NAMALWA (cell line): ENCODE results near the gene NNAT.
A peak's percentile ranks its signal among the peaks of the same experiment; 100 is the strongest.

Experiments used
- DNase-seq: peaks from one replicate; pipeline ENCODE4 v3.0.0-alpha.2; 2015; ENCODE audit warnings: low spot score

The NNAT gene

DNA sequence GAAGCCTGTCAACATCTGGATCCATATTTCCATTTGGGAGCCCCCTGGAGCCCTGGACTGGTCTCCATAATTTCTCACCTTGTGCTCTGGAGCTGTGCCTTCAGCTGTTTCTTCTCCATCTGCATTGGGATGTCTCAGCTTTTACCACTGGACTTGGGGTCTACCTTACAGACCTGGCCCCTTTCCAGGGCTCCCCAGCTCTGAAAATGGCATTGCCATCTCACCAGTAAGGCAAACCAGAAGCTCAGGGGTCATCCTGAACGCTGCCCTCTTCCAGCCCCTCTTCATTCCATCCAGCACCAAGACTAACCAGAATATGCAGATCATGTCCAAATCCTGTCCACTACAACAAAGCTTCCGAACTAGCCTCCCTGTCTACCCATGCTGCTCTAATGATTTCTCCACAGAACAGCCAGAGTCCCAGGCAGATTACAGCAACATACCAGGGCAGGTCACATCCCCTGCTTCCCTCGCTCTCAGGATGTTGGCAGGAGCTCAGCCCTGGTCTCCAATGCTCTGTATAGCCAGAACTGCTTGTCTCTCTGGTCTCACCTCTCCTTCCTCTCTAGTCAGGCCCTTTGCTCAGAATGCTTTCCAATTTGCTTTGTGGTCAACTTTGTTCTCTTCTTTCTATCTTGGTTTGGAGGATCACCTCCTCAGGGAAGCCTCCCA is 17.7 kb upstream of the NNAT start:
- DNase-seq: no peak

DNA sequence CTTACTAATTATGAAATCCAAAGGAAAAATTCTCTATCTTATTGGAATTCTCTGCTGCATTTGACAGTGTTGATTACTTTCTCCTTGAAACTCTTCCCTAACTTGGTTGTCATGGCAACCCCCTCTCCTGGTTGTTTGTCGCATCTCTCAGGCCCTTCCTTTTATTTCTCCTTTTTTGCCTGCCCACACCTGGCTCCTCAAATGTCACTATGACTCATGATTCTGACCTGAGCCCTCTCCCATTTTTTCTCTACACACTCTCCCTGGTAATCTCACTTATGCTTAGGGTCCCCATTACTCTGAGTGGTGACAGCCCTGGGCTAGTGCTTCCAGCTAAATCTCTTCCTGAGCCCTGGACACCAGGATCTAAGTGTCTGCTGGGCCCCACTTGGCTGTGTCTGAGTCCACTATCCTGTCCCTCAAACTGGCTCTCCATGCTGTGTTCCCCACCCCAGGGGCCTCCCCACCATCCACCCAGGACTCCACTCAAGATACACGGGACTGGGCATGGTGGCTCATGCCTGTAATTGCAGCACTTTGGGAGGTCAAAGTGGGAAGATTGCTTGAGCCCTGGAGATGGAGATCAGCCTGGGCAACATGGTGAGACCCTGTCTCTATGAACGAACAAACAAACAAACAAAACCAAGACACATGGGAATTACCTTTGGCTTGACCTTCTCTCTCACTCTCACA is 16.5 kb upstream of the NNAT start:
- DNase-seq: no peak

DNA sequence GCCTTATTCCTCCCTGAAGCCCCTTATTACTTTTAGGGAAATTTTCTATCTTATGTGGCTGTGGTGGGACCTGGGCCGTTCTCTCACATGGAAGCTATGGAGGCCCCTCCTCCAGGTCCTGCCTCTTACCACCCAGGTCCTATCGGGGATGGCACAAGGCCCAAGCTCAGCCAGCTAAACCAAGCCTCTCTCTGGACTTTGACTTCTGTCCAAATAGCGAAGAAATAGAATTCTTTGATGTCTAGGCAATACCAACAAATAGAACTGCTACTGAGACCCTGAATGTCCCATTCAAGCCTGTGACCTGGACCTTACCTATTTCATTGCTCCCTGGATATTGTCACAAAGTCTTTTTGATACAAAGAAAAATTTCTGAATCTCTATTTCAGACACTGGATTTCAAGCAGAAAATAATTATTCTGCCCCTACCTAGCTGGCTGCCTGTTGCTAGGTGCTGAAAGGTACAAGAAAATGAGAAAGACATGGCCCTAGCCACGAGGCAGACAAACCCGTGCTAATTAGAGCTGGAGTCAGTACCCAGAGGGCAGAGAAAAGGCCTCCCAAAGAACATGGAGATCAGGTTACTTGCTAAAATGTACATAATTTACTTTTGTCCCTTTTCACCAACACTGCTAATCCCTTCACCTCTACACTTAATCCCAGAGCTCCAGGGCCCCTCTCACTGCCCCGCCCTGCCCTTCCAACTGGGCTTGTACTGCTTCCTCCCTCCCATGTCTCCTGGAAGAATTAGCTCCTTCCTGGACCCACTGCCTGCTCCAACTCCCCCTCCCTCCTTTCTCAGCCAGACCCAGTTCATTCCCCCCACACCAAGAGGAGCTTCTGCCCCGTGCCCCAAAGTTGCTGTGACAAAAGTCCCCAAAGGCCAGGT is 15.5 kb upstream of the NNAT start:
- no peak for DNase-seq

DNA sequence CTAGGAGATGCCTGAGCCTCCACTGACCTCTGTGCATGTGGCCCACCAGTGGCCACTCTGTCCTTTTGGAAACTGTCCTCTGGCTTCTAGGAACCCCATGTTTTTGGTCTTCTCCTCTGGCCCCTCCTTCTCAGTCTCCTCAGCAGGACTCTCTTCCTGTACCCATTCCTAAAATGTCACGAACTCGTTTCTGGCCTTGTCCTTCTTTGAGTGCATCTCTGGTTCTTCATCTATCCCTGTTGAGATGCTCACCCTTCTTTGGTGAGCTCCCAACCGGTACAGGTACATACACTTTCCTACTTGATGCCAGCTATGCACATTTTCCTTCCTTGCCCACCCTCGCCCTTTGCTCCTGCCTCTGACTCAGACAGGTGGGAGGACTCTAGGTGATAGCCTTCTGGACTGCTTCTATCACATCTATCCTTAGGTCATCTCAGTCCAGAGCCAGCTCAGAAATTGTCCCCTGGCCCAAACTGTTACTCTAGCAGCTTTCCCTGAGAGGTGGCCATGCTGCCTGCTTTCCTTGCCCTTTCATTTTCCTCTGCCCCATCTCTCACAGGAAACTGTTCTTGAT is 14.8 kb upstream of the NNAT start:
- no peak for DNase-seq

DNA sequence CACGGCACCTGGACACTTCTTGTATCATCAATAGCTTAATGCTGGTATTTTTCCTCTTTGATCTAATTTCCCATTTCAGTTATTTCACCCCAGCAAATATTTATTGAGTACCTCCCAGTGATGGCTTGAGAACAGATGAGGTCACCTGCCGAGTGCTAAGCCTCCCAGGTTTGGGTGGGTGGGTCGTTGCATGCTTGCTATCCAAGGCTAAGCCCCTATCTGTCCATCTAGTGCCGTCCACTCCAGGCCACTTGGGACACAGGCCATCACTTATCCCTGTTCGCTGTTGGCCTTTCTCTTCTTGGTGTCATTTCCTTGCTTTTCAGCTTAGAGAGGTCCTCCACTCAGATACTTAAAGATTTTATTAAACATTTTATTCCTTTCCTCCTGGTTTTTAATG is 10.8 kb upstream of the NNAT start:
- DNase-seq: no peak

DNA sequence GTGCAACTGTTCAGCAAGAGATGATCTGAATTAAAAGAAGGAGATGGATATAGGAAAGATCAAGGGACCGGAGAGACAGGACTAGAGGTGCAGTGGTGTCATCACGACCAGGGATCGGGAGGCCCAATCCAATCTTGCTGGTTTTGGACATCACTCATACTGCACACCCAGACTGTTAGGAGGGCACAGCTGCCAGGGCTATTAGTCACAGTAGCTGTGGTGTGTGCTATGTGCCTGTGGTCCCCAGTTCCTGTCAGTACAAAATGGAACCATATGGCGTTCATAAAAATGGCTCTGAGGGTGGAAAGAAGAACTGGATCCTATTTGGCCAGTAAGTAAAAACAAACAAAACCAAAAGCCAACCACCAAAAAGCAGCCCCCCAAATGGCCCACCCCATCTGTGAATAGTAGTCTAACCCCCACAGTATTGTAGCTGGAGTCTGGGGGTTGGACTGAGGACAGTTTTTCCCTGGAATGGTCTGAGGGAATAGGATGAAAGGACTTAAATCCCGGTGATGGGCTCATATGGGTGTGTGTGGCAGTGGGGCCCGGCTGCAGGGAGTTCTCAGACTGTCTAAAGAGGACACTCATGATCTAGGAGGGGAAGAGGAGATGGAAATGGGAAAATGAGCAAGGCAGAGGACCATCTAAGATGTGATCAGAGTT is 9.3 kb upstream of the NNAT start:
- DNase-seq: no peak

DNA sequence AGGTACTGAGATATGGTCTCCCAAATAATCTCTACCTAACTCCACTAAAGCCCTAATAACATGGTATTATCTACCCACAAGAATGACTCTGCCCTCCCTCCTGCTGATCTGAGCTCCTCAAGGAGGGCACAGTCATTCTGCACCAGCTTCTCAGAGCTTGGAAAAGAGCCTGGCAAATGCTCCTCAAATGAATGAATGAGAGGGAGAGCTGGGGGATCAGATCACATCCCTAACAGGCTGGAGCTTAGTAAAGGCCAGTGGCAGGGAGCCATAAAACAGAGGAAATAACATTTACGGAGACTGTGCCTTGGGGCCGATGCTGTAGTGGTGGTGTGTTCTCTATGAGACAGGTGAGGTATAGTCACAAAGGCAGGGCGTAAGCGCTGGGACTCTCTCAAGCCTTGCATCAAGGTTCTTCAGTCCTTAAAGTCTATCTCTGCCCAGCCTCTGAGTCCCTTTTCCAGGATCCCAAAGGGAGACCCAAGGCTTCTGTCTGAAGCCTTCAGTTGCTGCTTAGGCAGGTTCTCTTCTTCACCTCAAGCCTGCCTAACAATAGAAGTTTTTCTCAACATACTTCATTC is 7.2 kb upstream of the NNAT start:
- DNase-seq: no peak

DNA sequence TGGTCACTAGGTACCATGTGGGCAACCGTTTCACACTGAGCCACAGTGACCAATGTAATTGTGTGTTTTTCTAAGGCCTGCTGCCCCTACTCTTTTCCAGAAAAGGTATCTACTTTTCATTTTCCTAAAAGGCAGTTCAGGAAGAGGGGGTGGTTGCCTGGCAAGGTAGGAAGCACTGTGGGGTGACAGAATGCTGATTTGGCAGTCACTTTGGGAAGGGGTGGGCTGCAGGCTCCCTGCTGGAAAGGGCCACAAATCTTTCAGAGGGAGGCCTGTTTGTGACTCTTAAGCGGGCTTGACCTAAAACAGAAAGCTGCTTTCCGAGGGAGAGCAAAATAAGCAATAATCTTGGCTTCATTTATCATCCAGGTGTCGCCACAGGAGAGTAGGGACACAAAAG is 5.2 kb upstream of the NNAT start:
- DNase-seq: no peak

DNA sequence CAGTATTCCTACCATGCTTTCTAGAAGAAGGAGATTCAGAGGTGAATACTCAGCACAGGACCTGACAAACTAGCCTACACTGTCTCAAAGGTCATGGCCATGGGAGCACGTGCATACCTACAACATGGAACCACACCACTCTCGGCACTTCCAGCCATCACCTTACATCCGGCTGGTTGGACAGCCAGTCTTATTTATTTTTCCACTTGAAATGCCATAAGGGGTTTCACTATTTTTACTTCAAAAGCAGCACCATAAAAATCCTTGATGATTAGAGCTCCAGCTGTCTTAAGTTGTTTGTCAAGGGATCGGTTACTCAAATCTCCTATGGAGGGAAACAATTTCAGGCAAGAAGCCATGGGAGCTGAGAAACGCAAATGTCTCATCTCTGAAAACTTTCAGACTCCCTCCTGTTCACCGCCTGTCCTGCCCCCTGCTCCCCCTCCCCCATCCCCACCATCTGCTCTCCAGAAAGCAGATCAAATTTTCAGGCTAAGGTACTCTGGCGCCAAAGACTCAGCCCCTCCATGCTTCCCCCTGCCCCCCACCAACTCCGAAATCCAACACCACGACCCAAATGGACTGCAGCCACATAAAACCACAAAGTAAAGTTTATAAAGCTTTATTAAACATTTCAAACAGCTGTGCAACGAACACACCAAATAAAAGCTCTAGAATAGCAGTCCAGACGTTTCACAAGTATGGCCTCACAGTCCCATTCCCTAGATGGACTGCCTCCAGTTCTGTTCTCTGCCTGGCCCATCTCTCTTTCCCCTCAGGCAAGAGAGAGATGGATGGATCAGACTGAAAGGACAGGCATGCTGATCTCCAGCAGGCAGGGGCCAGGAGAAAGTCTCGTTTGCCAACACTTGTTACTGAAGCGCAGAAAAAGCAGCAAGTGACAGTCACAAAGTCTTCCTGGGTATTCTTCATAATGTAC is 4.0 kb upstream of the NNAT start:
- no peak for DNase-seq

DNA sequence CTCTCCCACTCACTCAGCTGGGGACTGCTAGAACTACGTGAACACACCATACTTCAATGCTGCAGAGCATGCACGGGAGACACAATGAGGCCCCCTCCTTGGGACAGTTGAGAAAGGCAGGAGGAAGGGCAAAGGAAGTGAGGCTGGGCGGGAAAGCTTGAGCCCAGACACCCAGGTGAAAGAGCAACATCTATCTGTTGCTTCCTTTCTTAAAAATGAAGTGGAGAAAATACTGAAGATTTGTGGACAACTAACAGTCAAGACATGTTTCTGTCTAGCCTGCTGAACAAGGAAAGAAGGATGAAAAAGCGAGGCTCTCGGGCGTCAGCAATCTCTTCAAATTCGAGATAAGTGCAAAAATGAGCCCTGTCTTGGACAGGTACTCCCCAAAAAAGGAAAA is 3.0 kb upstream of the NNAT start:
- DNase-seq: no peak

DNA sequence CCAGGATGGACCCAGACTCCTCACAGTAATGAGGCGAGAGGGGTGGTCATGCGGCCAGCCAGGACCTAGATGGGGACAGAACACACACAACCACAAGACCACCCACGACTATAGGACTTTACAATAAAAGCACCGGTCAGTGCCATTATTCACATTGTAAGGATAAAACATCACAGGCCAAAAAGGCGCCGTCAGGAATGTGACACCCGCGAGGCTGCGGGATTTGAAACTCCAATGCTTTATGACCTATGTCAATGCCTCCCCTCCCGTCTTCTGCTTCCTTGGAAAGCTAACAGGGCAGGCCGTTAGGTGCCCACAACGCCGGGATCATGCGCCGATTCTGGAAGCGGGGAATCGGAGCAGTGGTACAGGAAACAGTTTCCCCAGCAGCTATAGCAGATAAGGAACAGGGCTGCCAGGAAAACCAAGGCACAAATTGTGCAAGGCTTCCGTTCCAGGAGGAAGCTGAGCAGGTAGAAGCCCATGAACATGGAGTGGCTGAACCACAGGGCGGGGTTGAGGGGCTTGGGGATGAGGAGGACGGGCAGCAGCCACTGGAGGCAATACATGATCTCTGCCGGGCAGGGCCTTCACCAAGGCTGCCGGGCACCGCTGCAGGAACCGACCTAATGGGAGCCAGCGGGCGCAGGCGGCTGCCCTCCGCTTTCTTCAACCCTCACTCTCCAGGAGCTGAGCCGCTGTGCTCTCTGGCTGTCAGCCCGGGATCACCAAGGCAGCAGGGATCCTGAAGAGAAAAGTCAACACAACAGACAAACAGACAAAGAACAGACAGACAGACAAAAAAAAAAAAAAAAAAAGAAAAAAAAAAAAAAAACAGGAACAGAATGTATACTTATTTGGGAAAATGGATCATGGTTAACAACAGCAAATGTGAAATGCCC is 2.2 kb upstream of the NNAT start:
- DNase-seq: no peak

DNA sequence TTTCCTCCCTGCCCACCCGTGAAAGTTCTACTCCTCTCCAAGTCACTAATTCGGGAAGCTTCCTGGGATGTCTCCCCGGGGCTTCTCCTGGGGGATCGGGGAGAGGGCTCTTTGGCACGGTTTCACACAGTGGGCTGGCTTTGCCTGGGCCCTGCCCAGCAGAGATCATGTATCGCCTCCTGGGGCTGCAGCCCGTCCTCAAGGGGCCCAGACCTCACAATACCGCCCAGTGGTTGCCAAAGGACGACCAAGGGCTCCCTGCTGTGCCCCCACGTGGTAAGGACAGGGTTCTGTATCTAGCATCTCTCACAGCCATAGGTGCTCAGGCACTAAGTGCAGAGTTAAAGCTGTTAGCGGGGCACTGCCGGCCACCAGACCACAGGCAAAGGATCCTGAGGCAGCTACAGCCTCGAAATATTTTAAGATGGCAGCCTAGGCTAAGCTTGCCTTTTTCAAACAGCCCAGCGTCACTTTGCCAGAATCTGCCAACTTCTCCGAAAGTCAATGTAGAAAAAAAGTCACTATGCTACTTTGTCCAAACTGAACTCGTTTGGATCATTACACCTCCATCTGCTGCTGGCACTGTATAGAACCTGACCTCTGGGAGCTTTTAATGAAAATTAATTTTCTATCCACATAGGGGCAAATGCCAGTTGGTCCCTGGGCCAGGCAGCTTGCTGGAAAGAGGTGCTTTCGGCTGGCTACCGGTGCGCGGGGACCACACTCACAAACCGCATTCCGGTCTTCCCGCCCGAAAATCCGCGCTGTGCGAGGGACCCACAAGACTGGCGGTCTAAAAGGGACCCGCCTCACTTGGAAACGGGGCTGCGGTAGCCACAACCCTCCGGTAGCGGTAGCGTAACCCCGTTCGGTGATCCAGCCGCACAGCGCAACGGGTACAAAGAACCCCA is 1.3 kb upstream of the NNAT start:
- peak; percentile 28 for DNase-seq

DNA sequence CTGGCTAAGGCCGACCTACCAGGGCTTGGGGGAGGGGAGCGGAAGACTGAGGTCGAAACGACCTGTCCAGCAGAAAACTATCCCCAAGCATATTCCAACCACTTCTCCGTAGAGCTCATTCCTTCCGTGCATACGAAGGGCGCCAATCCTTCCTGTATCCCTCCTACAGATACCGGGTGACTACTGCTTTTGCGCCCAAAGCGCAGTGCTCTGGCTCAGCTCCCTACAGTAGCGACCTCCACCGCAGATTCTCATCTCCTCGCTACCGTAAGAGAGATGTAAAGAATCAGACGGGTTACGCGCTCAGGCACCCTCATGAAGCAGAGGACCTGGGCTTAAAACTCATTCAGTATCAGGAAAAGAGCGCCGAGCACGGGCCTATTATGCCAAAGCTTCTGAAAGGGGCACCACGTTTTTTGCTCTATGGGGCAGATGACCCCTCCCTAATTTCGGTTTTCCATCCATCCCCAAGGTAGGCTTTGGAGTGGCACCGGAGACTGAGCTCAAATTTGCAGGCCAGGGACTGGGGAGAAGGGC is 563 bp upstream of the NNAT start:
- DNase-seq: no peak

DNA sequence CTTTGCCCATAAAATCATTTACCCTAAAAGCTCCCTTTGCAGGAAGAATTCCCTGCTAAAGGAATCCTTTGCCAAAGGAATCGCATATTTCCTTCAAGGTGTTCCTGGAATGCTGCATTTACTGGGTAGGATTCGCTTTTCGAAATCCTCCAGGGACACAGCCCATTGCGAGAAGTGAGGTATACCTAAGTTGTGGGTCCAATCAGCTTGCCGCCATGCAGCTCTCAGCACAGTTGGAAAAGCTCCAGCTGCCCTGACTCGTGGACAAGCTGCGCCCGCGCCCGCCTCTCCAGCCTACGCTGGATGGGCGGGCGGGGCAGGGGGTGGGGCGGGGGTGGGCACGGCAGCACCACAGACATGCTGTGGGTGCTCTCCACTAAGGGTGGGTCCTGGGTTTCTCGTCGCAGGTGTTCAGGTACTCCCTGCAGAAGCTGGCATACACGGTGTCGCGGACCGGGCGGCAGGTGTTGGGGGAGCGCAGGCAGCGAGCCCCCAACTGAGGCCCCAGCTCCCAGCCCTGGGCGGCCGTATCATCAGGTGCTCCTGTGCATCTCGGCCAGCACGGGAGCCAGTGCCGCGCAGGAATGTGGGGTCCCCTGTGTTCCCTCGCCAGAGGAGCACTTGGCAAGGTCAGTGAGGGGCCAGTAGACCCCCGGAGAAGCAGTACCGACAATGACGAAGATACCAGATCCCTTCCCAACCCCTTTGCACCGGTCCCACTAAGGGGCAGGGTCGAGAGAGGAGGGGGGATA is 1.4 kb downstream of the NNAT start:
- DNase-seq: no peak

DNA sequence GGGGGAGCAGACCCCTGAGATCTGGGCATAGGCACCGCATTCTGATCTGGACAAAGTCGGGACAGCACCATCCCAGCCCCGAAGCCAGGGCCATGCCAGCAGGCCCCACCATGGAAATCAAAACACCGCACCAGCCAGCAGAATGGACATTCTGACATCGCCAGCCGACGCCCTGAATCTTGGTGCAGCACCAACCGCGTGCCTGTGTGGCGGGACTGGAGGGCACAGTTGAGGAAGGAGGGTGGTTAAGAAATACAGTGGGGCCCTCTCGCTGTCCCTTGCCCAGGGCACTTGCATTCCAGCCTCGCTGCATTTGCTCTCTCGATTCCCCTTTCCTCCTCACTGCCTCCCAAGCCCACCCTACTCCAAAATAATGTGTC is 2.0 kb downstream of the NNAT start:
- DNase-seq: no peak

DNA sequence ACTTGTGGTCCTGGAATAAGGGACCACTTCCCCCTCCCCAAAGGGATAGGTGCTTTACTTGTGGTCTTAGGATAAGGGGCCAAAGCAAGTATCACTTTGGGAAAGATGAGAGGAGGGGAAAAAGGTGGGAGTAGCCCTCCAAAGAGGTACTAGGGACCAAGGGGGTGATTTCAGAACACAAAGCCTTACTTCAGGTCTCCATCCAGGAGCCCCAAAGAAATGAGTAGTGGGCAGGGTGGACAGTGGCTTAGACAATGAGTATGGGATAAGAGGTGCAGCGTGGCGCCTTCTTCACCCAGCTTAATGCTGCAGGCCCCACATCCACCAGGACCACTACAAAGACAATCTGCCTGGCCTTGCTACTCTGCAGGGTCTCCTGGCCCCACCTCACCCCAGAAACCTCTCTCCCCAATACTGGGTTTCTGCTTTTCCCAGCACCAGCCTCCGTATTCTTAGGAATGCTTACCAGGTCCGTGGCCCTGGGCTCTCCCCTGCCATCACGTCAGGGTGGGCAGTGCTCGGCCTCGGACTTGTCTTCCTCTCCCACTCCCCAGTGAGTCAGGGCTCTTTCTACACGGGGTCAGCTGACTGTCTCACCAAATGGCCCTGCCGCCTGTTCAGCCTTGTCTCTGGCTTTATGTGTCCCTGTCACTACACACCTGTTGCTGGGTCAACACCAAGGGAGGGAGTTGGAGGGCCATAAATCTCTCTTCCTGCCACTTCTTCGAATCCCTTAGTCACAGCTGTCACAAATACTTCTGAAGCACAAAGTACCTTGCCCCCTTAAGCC is 3.1 kb downstream of the NNAT start:
- no peak for DNase-seq
